NT2/D1 (cell line): Measurements from ENCODE around the gene VRK2.
"Not testable (repeated sequence)": the region's sequence is repeated elsewhere in the genome, so short reads cannot be mapped to it uniquely, and the experiment has no call there.

Source experiments
- SUZ12 ChIP-seq: IDR thresholded peaks from 2 replicates; pipeline ENCODE4 v1.6.1; 2011; ENCODE audit not compliant: insufficient read length, insufficient read depth; ENCODE audit errors: extremely low read depth
- YY1 ChIP-seq: IDR thresholded peaks from 2 replicates; pipeline ENCODE4 v1.6.1; 2011; ENCODE audit not compliant: insufficient read length, insufficient read depth
- ZNF274 ChIP-seq: IDR thresholded peaks from 2 replicates; pipeline ENCODE4 v1.6.1; 2011; ENCODE audit warnings: mild to moderate bottlenecking, low read depth, low read length

GRCh38 chr2:58113563-58113962, 67.0 kb downstream of the VRK2 start:
- not testable (repeated sequence) for TF ChIP-seq ZNF274, YY1, SUZ12
